CD4-positive, alpha-beta memory T cell (primary cell): Measurements from ENCODE around the gene RNF223. TPM values are rescaled to one million over a fixed set of nuclear protein-coding genes. Genes with fewer than 3 reads are reported as not detected.

ENCODE experiments used
- CTCF ChIA-PET: fragments of 350-600 bp; sonication (Branson Sonifier 250); formaldehyde crosslinking; loops from one replicate; lab custom pipeline; 2021; ENCODE audit warnings: inconsistent platforms; ENCODE audit not compliant: partially characterized antibody; lab: Charles Lee
- POLR2A ChIA-PET: fragments of 350-600 bp; sonication (Branson Sonifier 250); formaldehyde crosslinking; loops from one replicate; lab custom pipeline; 2021; ENCODE audit not compliant: partially characterized antibody; lab: Charles Lee
- DNase-seq, 5 donors: peaks; one replicate each; pipeline versions ENCODE4 v3.0.0 to v3.0.0-alpha.2; 2020 to 2022; ENCODE audit warnings: mixed read lengths in 1 of 5
- H3K27ac ChIP-seq: one replicate; pipeline ENCODE4 v1.7.0; 2013; ENCODE audit warnings: low read depth, low read length
- H3K27me3 ChIP-seq: 2 replicates; pipeline ENCODE4 v1.7.0; 2013; ENCODE audit warnings: mild to moderate bottlenecking, low read length, moderate library complexity; ENCODE audit not compliant: insufficient read depth
- H3K36me3 ChIP-seq: 2 replicates; pipeline ENCODE4 v1.7.0; 2013; ENCODE audit warnings: mild to moderate bottlenecking, low read length, moderate library complexity; ENCODE audit not compliant: insufficient read depth
- H3K4me1 ChIP-seq: 2 replicates; pipeline ENCODE4 v1.7.0; 2013; ENCODE audit warnings: mild to moderate bottlenecking, low read length, moderate library complexity; ENCODE audit not compliant: insufficient read depth
- H3K4me3 ChIP-seq, 2 donors: one replicate each; pipeline ENCODE4 v1.7.0; 2013; ENCODE audit warnings: low read length in 2 of 2, mild to moderate bottlenecking in 1 of 2
- H3K9me3 ChIP-seq, 2 donors: one replicate each; pipeline ENCODE4 v1.7.0; 2013; ENCODE audit warnings: low read length in 2 of 2, control low read depth in 1 of 2; ENCODE audit not compliant: control insufficient read depth in 1 of 2
- H3K27ac Mint-ChIP-seq, 7 donors: one replicate each; pipeline ENCODE4 v1.8.0; 2020 to 2021; ENCODE audit warnings: mixed read lengths in 7 of 7, mild to moderate bottlenecking in 6 of 7, inconsistent platforms in 3 of 7, moderate library complexity in 3 of 7
- H3K27me3 Mint-ChIP-seq, 2 donors: one replicate each; pipeline ENCODE4 v1.8.0; 2020 to 2021; ENCODE audit warnings: mixed read lengths in 2 of 2
- H3K36me3 Mint-ChIP-seq, 2 donors: one replicate each; pipeline ENCODE4 v1.8.0; 2020 to 2021; ENCODE audit warnings: mixed read lengths in 2 of 2, inconsistent platforms in 1 of 2, mild to moderate bottlenecking in 1 of 2
- H3K4me1 Mint-ChIP-seq, 4 donors: one replicate each; pipeline ENCODE4 v1.8.0; 2020 to 2021; ENCODE audit warnings: mixed read lengths in 4 of 4, mild to moderate bottlenecking in 1 of 4
- H3K4me3 Mint-ChIP-seq, 8 donors: one replicate each; pipeline ENCODE4 v1.8.0; 2020 to 2021; ENCODE audit warnings: mixed read lengths in 8 of 8, mild to moderate bottlenecking in 7 of 8, moderate library complexity in 6 of 8, inconsistent platforms in 3 of 8
- H3K9me3 Mint-ChIP-seq, 8 donors: one replicate each; pipeline ENCODE4 v1.8.0; 2020 to 2021; ENCODE audit warnings: mixed read lengths in 8 of 8, mild to moderate bottlenecking in 5 of 8, inconsistent platforms in 3 of 8, moderate library complexity in 1 of 8
- intact Hi-C: fragments of 100-400 bp; cut with micrococcal nuclease; formaldehyde crosslinking; loops from one replicate; pipeline ENCODE4 v1.15.1; 2023
- polyA plus RNA-seq, 2 donors: library from polyadenylated mRNA; unstranded; fragments of 300-500 nt; fragmentation: Illumina TruSeq; gene quantifications; one replicate each; pipeline ENCODE4 v1.2.3, GENCODE V29; 2021
- total RNA-seq, 2 experiments: library from RNA; stranded (reverse); gene quantifications; one replicate each; pipeline ENCODE4 v1.2.3, GENCODE V29; 2021

The RNF223 gene
- total and polyA plus RNA-seq, 4 experiments from 2014 or later, result not detected

GRCh38 chr1:1062348-1063163 lies 11.6 kb downstream of the RNF223 start:
- intact Hi-C loops, result loop anchor here (1.0 to 5.0 kb wide), 2 partner anchors 45 to 78 kb away; no protein-coding TSS in a partner anchor
- peaks cover 12 to 23% of the 10 kb centered on the region in 2 donors for H3K27me3 Mint-ChIP-seq
- H3K27me3 ChIP-seq, result peaks cover 11% of the 10 kb centered on the region
- no peaks in the 10 kb centered on the region for H3K9me3 Mint-ChIP-seq
- no peaks in the 10 kb centered on the region for H3K36me3 ChIP-seq
- no peak overlapping the region for H3K4me3 ChIP-seq
- no peak overlapping the region for H3K27ac Mint-ChIP-seq
- H3K36me3 Mint-ChIP-seq, result no peaks in the 10 kb centered on the region
- H3K4me1 ChIP-seq, result peaks cover 27% of the 10 kb centered on the region
- H3K9me3 ChIP-seq, result no peaks in the 10 kb centered on the region
- peaks cover 2 to 12% (median 8%) of the 10 kb centered on the region in 4 donors for H3K4me1 Mint-ChIP-seq
- POLR2A ChIA-PET, result interaction anchor here (1.5 kb wide), 1 partner anchor 30 kb away, joined by 4 read pairs; no protein-coding TSS in a partner anchor
- CTCF ChIA-PET, result interaction anchor here (1.0 to 5.0 kb wide), 6 partner anchors 44 to 229 kb away, joined by 3 to 65 read pairs (median 6); partner anchors contain the start of genes ISG15 and PERM1
- no peak overlapping the region for H3K4me3 Mint-ChIP-seq
- DNase-seq, result no peak
- no peak overlapping the region for H3K27ac ChIP-seq

DNA sequence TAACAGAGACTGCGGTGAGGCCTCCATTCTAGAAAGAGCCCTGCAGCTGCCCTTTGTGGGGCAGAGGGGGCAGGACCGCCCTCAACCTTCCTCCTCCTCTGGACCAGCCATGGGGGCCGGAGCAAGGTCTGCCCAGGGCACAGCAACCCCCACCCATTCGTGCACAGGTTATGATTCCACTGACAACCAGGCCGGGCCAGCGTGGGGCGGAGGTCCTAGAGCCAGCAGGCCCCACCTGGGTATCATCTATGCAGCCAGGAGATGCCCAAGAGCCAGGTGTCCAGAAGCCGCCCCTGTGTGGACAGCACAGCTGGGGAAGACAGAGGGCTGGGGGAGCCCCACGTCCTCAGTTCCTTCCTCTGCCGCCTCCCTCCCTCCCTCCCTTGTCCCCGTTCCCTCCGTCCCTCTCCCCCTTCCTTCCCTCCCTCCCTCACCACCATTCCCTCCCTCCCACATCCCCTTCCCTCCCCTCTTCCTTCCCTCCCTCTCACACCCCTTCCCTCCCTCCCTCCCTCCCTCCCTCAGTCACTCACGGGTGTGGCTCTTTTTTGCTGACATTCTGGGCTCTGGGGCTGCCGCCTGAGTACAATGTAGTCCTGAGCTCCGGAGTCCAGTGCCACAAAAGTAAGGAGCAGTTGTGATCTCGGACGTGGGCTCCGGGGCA lies 12.3 kb downstream of the RNF223 start:
- intact Hi-C loops, result loop anchor here (5.0 kb wide), 1 partner anchor 45 kb away; no protein-coding TSS in a partner anchor

DNA sequence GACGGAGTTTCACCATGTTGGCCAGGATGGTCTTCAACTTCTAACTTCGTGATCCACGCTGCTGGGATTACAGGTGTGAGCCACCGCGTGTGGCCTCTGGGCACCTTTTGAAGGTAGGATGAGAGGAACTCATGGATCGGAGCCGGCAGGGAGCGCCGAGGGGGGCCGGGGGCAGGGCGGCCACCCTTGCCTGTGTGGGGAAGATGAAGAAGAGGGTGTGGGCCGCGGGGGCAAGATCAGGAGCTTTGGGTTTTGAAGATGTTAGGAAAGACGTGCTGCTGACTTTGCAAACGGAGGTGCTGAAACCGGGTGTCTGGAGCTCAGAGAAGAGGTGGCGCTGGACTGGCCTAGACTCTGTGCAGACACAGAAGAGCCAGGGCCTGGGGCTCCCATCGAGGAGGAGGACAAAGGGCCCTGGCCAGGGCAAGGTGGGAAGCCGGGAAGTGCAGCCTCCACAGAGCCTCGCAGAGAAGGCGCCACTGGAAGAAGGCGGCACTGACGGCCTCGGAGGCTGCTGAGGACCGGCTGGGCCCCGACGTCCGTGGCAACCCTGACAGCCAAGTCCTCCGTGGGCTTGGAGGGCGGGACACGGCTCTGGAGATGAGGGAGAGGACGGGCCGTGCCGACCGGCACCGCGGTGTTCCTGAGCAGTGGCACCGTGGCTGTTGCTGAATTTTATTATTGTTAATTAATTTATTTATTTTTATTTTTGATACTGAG lies 13.7 kb downstream of the RNF223 start:
- no peaks in the 10 kb centered on the region for H3K36me3 Mint-ChIP-seq
- Histone ChIP-seq H3K4me1 (peaks cover 27% of the 10 kb centered on the region), H3K36me3 (no peaks in the 10 kb centered on the region), H3K9me3 (no peaks in the 10 kb centered on the region), H3K4me3 (no peak overlapping the region), H3K27me3 (peaks cover 11% of the 10 kb centered on the region), H3K27ac (no peak overlapping the region)
- POLR2A ChIA-PET, result interaction anchor here (1.0 kb wide), 1 partner anchor 93 kb away, joined by 3 read pairs; no protein-coding TSS in a partner anchor
- intact Hi-C loops, result loop anchor here (5.0 kb wide), 1 partner anchor 43 kb away; no protein-coding TSS in a partner anchor
- no peaks in the 10 kb centered on the region for H3K9me3 Mint-ChIP-seq
- no peak overlapping the region for H3K27ac Mint-ChIP-seq
- peaks cover 2 to 12% (median 7%) of the 10 kb centered on the region in 4 donors for H3K4me1 Mint-ChIP-seq
- peak overlapping the region in 3 of 8 donors; percentile 26 to 55 (median 36) for H3K4me3 Mint-ChIP-seq
- DNase-seq, result no peak
- CTCF ChIA-PET, result interaction anchor here (1.5 kb wide), 1 partner anchor 76 kb away, joined by 4 read pairs; no protein-coding TSS in a partner anchor
- peaks cover 12 to 24% of the 10 kb centered on the region in 2 donors for H3K27me3 Mint-ChIP-seq

More for the DNA sequence above, 12.3 kb downstream of the RNF223 start:
- H3K27me3 Mint-ChIP-seq, result peaks cover 12 to 24% of the 10 kb centered on the region in 2 donors
- no peak overlapping the region for H3K27ac ChIP-seq
- ChIA-PET POLR2A (no interaction called here), CTCF (interaction anchor here (1.5 to 5.0 kb wide), 2 partner anchors 77 to 78 kb away, joined by 4 to 65 read pairs; partner anchors contain the start of gene PERM1)
- H3K9me3 ChIP-seq, result no peaks in the 10 kb centered on the region
- no peak overlapping the region for H3K4me3 ChIP-seq
- no peak overlapping the region for H3K4me3 Mint-ChIP-seq
- H3K27me3 ChIP-seq, result peaks cover 11% of the 10 kb centered on the region
- H3K9me3 Mint-ChIP-seq, result no peaks in the 10 kb centered on the region
- H3K4me1 Mint-ChIP-seq, result peaks cover 2 to 12% (median 8%) of the 10 kb centered on the region in 4 donors
- no peak overlapping the region for H3K27ac Mint-ChIP-seq
- H3K36me3 ChIP-seq, result no peaks in the 10 kb centered on the region
- H3K4me1 ChIP-seq, result peaks cover 27% of the 10 kb centered on the region
- H3K36me3 Mint-ChIP-seq, result no peaks in the 10 kb centered on the region
- DNase-seq, result no peak

DNA sequence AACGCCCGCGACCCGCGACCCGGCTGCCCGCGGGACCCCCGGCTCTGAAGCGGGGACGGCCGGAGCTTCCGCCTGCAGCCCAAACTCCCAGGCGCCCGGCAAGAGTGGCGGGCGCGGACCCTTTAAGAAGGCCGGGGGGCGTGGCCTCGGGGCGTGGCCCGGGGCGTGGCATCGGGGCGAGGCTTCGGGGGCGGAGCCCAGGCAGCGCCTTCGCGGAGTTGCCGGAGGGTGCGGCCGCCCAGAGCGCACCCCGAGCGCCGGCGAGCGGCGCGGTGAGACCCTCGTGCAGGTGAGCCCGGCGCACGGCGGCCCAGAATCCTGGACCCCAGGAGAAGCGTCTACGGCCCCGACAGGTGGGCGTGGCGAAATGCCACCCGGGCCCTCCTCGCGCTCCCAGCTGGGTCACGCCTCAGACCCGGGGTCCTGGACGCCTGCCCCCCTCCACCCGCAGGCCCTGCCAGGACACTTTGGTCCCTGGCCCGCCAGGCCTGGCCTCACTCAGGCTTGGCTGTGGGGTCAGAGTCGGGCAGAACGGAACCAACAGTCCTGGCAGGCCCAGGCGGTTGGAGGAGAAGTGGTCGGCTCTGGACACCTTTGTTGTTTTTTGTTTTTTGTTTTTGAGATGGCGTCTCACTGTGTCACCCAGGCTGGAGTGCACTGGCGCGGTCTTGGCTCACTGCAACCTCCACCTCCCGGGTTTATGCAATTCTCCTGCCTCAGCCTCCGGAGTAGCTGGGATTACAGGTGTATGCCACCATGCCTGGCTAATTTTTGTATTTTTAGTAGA lies 14.4 kb downstream of the RNF223 start:
- H3K27ac ChIP-seq, result no peak overlapping the region
- DNase-seq, result peak; percentile 84 to 87 (median 87)
- H3K9me3 ChIP-seq, result no peaks in the 10 kb centered on the region
- H3K4me3 ChIP-seq, result peak overlapping the region in 1 of 2 donors; percentile 32
- CTCF ChIA-PET, result interaction anchor here (1.0 kb wide), 1 partner anchor 75 kb away, joined by 4 read pairs; no protein-coding TSS in a partner anchor
- Mint-ChIP-seq H3K4me1 (peaks cover 2 to 12% (median 6%) of the 10 kb centered on the region in 4 donors), H3K27ac (no peak overlapping the region), H3K4me3 (peak overlapping the region in 3 of 8 donors; percentile 26 to 55 (median 36)), H3K27me3 (peaks cover 12 to 24% of the 10 kb centered on the region in 2 donors), H3K36me3 (no peaks in the 10 kb centered on the region), H3K9me3 (no peaks in the 10 kb centered on the region)
- peaks cover 27% of the 10 kb centered on the region for H3K4me1 ChIP-seq
- H3K36me3 ChIP-seq, result no peaks in the 10 kb centered on the region
- intact Hi-C loops, result loop anchor here (1.0 to 5.0 kb wide), 2 partner anchors 10 to 42 kb away; no protein-coding TSS in a partner anchor
- POLR2A ChIA-PET, result interaction anchor here (1.0 kb wide), 1 partner anchor 93 kb away, joined by 3 read pairs; no protein-coding TSS in a partner anchor
- H3K27me3 ChIP-seq, result peaks cover 11% of the 10 kb centered on the region

DNA sequence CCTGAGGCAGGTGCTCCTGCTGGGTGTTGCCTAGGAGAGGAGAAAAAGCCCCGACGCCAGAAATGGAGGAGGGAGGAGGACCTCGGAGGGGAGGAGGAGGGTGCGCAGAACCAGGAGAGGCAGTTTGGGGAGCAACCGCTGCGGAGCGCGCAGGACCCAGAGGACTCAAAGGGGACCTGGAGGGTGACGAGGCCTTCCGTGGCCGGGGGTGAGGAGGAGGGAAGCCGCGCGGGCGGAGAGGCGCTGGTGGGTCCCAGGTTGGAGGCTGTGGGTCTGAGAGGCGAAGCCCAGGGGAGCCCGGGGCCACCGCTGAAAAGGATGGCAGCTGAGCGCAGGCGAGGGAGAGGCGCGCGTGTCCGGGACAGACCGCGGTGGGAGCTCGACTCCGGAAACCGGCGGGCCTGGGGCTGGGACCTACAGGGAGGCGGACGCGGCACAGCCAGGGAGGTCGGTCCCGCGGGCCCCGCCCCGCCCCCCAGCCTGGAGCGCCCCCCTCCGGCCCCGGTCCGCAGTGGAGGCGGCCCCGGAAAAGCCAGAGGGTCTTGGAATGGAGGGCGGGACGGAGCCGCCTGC lies 15.1 kb downstream of the RNF223 start:
- POLR2A ChIA-PET, result no interaction called here
- Mint-ChIP-seq H3K9me3 (no peaks in the 10 kb centered on the region), H3K27ac (peak overlapping the region in 3 of 7 donors; percentile 53 to 78 (median 55)), H3K27me3 (peaks cover 12 to 21% of the 10 kb centered on the region in 2 donors), H3K4me3 (peak overlapping the region; percentile 63 to 84 (median 70)), H3K36me3 (no peaks in the 10 kb centered on the region), H3K4me1 (peaks cover 1 to 12% (median 4%) of the 10 kb centered on the region in 4 donors)
- Histone ChIP-seq H3K27ac (no peak overlapping the region), H3K9me3 (no peaks in the 10 kb centered on the region), H3K4me1 (peaks cover 23% of the 10 kb centered on the region), H3K36me3 (no peaks in the 10 kb centered on the region), H3K4me3 (peak overlapping the region in 1 of 2 donors; percentile 32), H3K27me3 (peaks cover 11% of the 10 kb centered on the region)
- CTCF ChIA-PET, result interaction anchor here (0.6 to 1.0 kb wide), 2 partner anchors 57 to 75 kb away, joined by 3 to 4 read pairs; no protein-coding TSS in a partner anchor
- intact Hi-C loops, result loop anchor here (1.0 kb wide), 1 partner anchor 10 kb away; no protein-coding TSS in a partner anchor
- peak in 1 of 5 donors; percentile 37 for DNase-seq
